Measurements from ENCODE around the gene CRLF1.

CRLF1 gene

GRCh38 chr19:18636183-18636968, 29.8 kb upstream of the CRLF1 start (continued):
- TF ChIP-seq ZBTB6 (tag by site-specific recombination; IDR thresholded peaks at IDR 0.05) (no peak), PRDM6 (tag by site-specific recombination; IDR thresholded peaks at IDR 0.05) (no peak), MEIS1 (CRISPR knock-in tag; IDR thresholded peaks at IDR 0.05; ENCODE audit: borderline replicate concordance) (no peak), ZNF433 (tag by site-specific recombination; IDR thresholded peaks at IDR 0.05; ENCODE audit: low read depth) (no peak), KLF8 (tag by site-specific recombination; IDR thresholded peaks at IDR 0.05) (peak; percentile 95), FEZF1 (tag by site-specific recombination; IDR thresholded peaks at IDR 0.05) (no peak), ZFP37 (tag by site-specific recombination; IDR thresholded peaks at IDR 0.05) (no peak), ZNF626 (tag by site-specific recombination; IDR thresholded peaks at IDR 0.05) (no peak), BCL11B (tag by site-specific recombination; IDR thresholded peaks at IDR 0.05; ENCODE audit: low read depth) (no peak), ZNF571 (tag by site-specific recombination; IDR thresholded peaks at IDR 0.05) (no peak), GLIS1 (tag by site-specific recombination; IDR thresholded peaks at IDR 0.05) (no peak; the same call in 1 of the 2 replicates), TRIM28 (IDR thresholded peaks at IDR 0.05; ENCODE audit: borderline replicate concordance, low read length) (no peak), ZFP3 (tag by site-specific recombination; IDR thresholded peaks at IDR 0.05; ENCODE audit: low read depth) (no peak), KLF7 (tag by site-specific recombination; IDR thresholded peaks at IDR 0.05; ENCODE audit: borderline replicate concordance) (0 out of 2 replicates have a peak, but pooled peaks have one; percentile 68), ZEB2 (tag by site-specific recombination; IDR thresholded peaks at IDR 0.05) (peak; percentile 86), ZNF221 (tag by site-specific recombination; IDR thresholded peaks at IDR 0.05; ENCODE audit: borderline replicate concordance) (no peak), ZBTB11 (tag by site-specific recombination; conservative IDR thresholded peaks at IDR 0.05; ENCODE audit: low read depth) (no peak), ZBTB17 (tag by site-specific recombination; IDR thresholded peaks at IDR 0.05) (peak; percentile 44; the same call in 1 of the 2 replicates), ZNF747 (tag by site-specific recombination; IDR thresholded peaks at IDR 0.05) (no peak), ZNF366 (tag by site-specific recombination; conservative IDR thresholded peaks at IDR 0.05) (peak; percentile 66; the same call in 1 of the 2 replicates), KLF17 (tag by site-specific recombination; IDR thresholded peaks at IDR 0.05) (0 out of 2 replicates have a peak, but pooled peaks have one; percentile 24), ZNF664 (tag by site-specific recombination; IDR thresholded peaks at IDR 0.05) (no peak), ZNF211 (tag by site-specific recombination; IDR thresholded peaks at IDR 0.05; ENCODE audit: low read depth) (no peak), YY1 (tag by site-specific recombination; IDR thresholded peaks at IDR 0.05) (no peak), ZNF488 (tag by site-specific recombination; IDR thresholded peaks at IDR 0.05) (no peak), ZNF561 (tag by site-specific recombination; IDR thresholded peaks at IDR 0.05; ENCODE audit: borderline replicate concordance) (no peak), ZBTB20 (tag by site-specific recombination; IDR thresholded peaks at IDR 0.05) (no peak), ZNF324 (tag by site-specific recombination; IDR thresholded peaks at IDR 0.05) (no peak), ZNF174 (tag by site-specific recombination; IDR thresholded peaks at IDR 0.05) (no peak), ZNF670 (tag by site-specific recombination; IDR thresholded peaks at IDR 0.05; ENCODE audit: low read depth) (no peak)
- TF ChIP-seq, protein P1, sequence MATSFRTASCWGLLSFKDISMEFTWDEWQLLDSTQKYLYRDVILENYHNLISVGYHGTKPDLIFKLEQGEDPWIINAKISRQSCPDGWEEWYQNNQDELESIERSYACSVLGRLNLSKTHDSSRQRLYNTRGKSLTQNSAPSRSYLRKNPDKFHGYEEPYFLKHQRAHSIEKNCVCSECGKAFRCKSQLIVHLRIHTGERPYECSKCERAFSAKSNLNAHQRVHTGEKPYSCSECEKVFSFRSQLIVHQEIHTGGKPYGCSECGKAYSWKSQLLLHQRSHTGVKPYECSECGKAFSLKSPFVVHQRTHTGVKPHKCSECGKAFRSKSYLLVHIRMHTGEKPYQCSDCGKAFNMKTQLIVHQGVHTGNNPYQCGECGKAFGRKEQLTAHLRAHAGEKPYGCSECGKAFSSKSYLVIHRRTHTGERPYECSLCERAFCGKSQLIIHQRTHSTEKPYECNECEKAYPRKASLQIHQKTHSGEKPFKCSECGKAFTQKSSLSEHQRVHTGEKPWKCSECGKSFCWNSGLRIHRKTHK (tag by site-specific recombination; IDR thresholded peaks at IDR 0.05): no peak
